GM12864 (cell line): ENCODE results near the gene EVA1A.

Source experiments
- DNase-seq: peaks from one replicate; pipeline ENCODE4 v3.0.0-alpha.2; 2011; ENCODE audit warnings: low read depth
- H3K4me3 ChIP-seq: 2 replicates; pipeline ENCODE4 v1.5.1; 2011; ENCODE audit warnings: mild to moderate bottlenecking, low read depth, low read length, control low read depth
- CTCF ChIP-seq: IDR thresholded peaks from 2 replicates; pipeline ENCODE4 v1.5.1; 2011; ENCODE audit warnings: low read depth, mild to moderate bottlenecking, moderate library complexity, low read length, control low read depth, inconsistent platforms; ENCODE audit errors: missing control alignments

EVA1A gene

DNA sequence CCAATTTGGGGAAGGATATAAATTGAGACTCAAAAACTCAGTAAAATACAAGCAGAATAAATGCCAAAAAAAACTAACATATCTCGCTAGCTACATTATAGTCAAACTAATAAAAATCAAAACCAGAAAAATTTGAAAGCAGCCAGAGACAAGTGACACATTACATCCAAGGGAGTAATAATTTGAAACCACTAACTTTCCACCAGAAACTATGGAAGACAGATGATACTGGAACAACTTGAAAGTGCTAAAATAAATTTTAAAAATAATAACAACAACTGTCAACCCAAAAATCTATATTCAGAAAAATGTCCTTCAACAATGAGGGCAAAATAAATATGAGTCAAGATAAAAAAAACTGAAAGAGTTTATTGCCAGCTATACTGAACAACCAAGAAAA is 110.7 kb downstream of the EVA1A start:
- DNase-seq = no peak
- no peak for TF ChIP-seq CTCF
- no peak overlapping the region for H3K4me3 ChIP-seq

GRCh38 chr2:75447176-75447575 is 113.6 kb downstream of the EVA1A start:
- no peak overlapping the region for H3K4me3 ChIP-seq
- no peak for DNase-seq
- no peak for TF ChIP-seq CTCF
